IPS-NIHi7 (cell line): ENCODE data around the gene HLTF.
"Not testable (repeated sequence)": the region's sequence is repeated elsewhere in the genome, so short reads cannot be mapped to it uniquely, and the experiment has no call there.

Source experiments
- DNase-seq: peaks from one replicate; pipeline ENCODE4 v3.0.0; 2012; ENCODE audit warnings: mixed read lengths; ENCODE audit errors: extremely low spot score

The HLTF gene

GRCh38 chr3:148991219-148992026 is 94.9 kb downstream of the HLTF start, which contains the start of gene GYG1:
Gene GYG1, plus strand, starts transcription at chr3:148991540. Its CDS starts 101 bp downstream, at chr3:148991641.
- peak; percentile 88 for DNase-seq

- DNase-seq: no peak
These were observed 96.1 kb downstream of the HLTF start for GRCh38 chr3:148990236-148990635.

DNA sequence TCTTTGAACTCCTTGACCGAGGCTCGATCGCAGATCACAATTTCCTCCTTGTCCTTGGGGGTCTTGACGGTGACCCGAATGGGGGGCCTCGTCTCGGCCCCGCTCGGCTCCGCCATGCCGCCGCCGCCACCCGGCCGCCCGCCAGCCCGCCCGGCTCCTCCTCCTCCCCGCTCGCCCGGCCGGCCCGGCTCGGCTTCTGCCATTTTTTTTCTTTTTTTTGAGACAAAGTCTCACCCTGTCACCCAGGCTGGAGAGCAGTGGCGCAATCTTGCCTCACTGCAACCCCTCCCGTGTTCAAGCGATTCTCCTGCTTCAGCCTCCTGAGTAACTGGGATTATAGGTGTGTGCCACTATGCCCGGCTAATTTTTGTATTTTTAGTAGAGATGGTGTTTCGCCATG is 98.8 kb downstream of the HLTF start:
- not testable (repeated sequence) for DNase-seq

DNA sequence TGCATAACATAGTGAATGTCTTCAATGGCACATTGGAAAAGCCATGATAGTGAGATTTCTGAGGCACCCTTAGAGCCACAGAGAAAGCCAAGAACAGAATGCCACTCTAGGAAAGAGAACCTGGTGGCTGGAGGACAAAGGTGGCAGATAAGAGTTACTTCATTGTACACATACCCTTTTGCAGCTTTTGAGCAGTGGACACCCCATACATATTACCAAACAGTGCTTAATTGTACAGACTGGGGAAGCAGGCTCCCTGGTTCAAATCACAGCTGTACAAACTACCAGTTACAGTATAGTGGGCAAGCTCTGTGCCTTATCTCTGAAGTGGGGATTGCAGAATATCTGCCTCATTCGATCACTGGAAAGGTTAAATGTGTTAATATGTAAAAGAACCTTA is 105.1 kb downstream of the HLTF start:
- DNase-seq: no peak
